Muscle layer of colon (tissue), 2 donors: ENCODE data around the gene FUT8.

Experiments used
- H3K27ac ChIP-seq: one replicate; pipeline ENCODE4 v1.7.0; 2013; ENCODE audit warnings: low read depth, mild to moderate bottlenecking, low read length, moderate library complexity
- H3K27me3 ChIP-seq, 2 donors: one replicate each; pipeline ENCODE4 v1.7.0; 2013; ENCODE audit warnings: low read length in 2 of 2, mild to moderate bottlenecking in 2 of 2; ENCODE audit not compliant: insufficient read depth in 2 of 2, control insufficient read depth in 1 of 2
- H3K36me3 ChIP-seq: one replicate; pipeline ENCODE4 v1.7.0; 2013; ENCODE audit warnings: mild to moderate bottlenecking, low read length; ENCODE audit not compliant: insufficient read depth
- H3K4me1 ChIP-seq: one replicate; pipeline ENCODE4 v1.7.0; 2013; ENCODE audit warnings: mild to moderate bottlenecking, low read length; ENCODE audit not compliant: insufficient read depth
- H3K4me3 ChIP-seq, 2 donors: one replicate each; pipeline ENCODE4 v1.7.0; 2013; ENCODE audit warnings: low read length in 2 of 2, low read depth in 1 of 2, mild to moderate bottlenecking in 1 of 2, moderate library complexity in 1 of 2
- H3K9ac ChIP-seq: one replicate; pipeline ENCODE4 v1.7.0; 2013; ENCODE audit warnings: low read length
- H3K9me3 ChIP-seq: one replicate; pipeline ENCODE4 v1.7.0; 2013; ENCODE audit warnings: mild to moderate bottlenecking, low read length
- donor health status: abdominal sarcoma.
- donor health status: Adenocarcinoma of cecum.

The FUT8 gene

DNA sequence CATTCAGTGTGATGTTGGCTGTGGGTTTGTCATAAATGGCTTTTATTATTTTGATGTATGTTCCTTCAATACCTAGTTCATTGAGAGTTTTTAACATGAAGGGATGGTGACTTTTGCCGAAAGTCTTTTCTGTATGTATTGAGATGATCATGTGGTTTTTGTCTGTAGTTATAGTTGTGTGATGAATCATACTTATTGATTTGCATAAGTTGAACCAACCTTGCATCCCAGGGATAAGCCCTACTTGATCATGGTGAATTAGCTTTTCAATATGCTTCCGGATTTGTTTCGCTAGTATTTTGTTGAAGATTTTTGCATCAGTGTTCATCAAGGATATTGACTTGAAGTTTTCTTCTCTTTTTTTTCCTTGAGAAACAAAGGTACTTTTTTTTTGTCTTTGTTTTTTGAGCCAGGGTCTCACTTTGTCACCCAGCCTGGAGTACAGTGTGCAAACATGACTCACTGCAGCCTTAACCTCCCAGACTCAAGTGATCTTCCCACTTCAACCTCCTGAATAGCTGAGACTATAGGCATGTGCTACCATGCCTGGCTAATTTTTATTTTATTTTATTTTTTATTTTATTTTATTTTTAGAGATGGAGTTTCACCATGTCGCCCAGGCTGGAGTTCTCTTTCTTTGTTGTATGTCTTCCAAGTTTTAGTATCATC lies 121.3 kb downstream of the FUT8 start:
- no peak overlapping the region for H3K9ac ChIP-seq
- H3K27me3 ChIP-seq: no peaks in the 10 kb centered on the region
- H3K4me1 ChIP-seq: no peaks in the 10 kb centered on the region
- H3K27ac ChIP-seq: no peak overlapping the region
- peaks cover 7% of the 10 kb centered on the region for H3K9me3 ChIP-seq
- H3K4me3 ChIP-seq: no peak overlapping the region
- no peaks in the 10 kb centered on the region for H3K36me3 ChIP-seq

DNA sequence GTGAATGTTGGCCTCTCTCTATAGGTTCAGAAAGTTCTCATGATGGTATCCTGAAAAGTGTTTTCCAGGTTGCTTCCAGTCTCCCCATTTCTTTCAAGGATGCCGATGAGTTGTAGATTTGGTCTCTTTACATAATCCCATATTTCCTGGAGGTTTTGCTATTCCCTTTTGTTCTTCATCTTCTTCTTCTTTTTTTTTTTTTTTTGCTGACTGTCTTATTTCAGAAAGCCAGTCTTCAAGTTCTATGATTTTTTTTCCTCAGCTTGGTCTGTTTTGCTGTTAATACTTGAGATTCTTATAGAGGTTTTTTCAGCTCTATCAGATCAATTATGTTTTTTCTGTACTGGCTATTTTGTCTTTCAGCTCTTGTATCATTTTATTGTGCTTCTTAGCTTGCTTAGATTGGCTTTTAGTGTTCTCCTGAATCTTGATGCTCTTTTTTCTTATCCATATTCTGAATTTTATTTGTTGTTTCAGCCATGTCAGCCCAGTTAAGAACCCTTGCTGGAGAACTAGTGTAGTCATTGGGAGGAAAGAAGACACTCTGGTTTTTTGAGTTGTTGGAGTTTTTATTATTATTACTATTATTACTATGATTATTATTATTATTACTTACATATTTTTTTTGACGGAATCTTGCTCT lies 124.4 kb downstream of the FUT8 start:
- no peaks in the 10 kb centered on the region for H3K27me3 ChIP-seq
- H3K27ac ChIP-seq: no peak overlapping the region
- peaks cover 7% of the 10 kb centered on the region for H3K9me3 ChIP-seq
- no peak overlapping the region for H3K9ac ChIP-seq
- no peaks in the 10 kb centered on the region for H3K36me3 ChIP-seq
- H3K4me1 ChIP-seq: no peaks in the 10 kb centered on the region
- no peak overlapping the region for H3K4me3 ChIP-seq

DNA sequence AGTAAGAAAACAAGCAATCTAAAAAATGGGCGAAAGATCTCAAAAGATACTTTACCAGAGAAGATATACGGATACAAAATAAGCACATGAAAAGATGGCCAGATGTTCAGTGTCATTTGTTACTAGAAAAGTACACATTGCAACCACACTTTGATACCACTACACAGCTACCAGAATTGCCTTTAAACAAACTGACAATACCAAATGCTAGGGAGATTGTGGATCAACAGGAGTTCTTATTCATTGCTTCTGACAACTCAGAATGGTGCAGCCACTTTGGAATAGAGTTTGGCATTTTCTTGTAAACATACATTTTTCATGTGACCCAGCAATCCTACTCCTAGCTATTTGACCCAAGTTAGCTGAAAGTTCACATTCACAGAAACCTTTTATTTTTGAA lies 136.3 kb downstream of the FUT8 start:
- H3K4me3 ChIP-seq: no peak overlapping the region
- H3K4me1 ChIP-seq: no peaks in the 10 kb centered on the region
- no peaks in the 10 kb centered on the region for H3K9me3 ChIP-seq
- H3K36me3 ChIP-seq: no peaks in the 10 kb centered on the region
- no peaks in the 10 kb centered on the region for H3K27me3 ChIP-seq
- H3K9ac ChIP-seq: no peak overlapping the region
- H3K27ac ChIP-seq: no peak overlapping the region

DNA sequence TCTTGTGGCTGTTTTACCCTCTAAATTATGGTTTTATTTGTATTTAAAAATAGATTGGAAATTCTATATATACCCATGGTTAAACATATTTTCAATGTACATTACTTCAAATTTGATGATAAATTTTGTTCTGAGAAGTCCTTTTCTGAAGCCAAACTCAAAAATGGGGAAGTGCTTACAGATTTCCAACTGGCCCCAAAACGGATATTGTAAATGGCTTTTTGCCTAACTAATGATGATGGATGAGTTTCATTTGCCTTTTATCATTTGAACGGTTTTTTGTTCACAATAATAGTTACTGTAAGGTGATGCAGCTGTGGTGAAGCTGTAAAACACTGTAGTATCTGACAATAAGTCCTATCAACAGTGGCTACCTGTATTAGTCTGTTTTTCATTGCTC lies 136.9 kb downstream of the FUT8 start:
- Histone ChIP-seq H3K27ac (no peak overlapping the region), H3K4me1 (no peaks in the 10 kb centered on the region), H3K4me3 (no peak overlapping the region), H3K36me3 (no peaks in the 10 kb centered on the region), H3K9me3 (no peaks in the 10 kb centered on the region), H3K27me3 (no peaks in the 10 kb centered on the region), H3K9ac (no peak overlapping the region)

DNA sequence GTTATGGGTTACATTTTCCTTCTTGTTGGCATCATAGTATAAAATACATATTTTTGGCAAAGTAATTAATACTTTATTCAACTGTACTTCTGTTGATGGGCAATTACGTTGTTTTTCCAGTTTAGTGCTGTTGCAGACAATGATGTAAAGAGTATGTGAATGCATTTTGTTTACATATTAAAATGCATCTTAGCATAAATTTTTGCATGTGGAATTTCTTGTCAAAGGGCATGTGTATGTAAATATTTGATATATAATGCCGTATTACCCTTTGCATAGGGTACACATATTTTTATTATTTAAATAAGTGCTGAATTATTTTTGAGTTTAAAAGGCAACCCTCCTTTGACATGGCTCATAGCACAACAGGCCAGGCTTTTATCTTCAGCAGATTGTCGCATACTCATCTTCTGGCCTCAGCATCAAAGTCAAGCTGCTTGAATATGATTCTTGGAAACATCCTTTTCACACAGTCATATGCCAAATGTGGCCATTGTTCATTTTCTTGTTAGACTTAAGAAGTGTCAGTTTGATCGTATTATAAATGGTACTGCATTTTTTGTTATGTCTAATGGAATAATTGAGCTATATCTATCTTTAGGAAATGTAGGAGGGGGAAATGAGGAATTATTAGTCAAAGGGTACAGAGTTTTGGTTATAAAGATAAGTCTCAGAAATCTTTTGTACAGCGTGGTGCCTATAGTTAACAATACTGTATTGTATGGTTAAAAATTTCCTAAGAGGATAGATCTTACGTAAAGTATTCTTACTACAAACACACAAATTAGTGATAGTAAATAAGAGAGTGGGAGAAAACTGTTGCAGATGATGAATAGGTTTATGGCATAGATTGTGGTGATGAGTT lies 138.5 kb downstream of the FUT8 start:
- Histone ChIP-seq H3K9ac (no peak overlapping the region), H3K4me1 (peaks cover 4% of the 10 kb centered on the region), H3K36me3 (no peaks in the 10 kb centered on the region), H3K4me3 (no peak overlapping the region), H3K27ac (no peak overlapping the region), H3K27me3 (no peaks in the 10 kb centered on the region), H3K9me3 (no peaks in the 10 kb centered on the region)

DNA sequence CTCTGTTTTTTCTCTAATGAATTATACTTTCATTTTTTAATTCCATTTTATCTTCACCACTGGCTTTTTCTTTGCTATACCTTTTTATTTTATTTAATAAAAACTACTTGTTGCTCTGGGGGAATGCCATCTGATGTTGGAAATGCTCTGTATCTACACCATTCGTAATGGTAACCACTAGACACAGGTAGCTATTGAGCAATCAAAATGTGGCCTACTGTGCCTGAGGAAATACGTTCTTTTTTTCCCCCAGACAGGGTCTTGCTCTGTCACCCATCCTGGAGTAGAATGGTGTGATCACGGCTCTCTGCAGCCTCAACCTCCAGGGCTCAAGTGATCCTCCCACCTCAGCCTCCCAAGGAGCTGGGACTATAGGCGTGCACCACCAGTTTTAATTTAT lies 140.2 kb downstream of the FUT8 start:
- H3K27ac ChIP-seq: no peak overlapping the region
- H3K4me3 ChIP-seq: no peak overlapping the region
- H3K9me3 ChIP-seq: no peaks in the 10 kb centered on the region
- no peaks in the 10 kb centered on the region for H3K36me3 ChIP-seq
- no peak overlapping the region for H3K9ac ChIP-seq
- no peaks in the 10 kb centered on the region for H3K27me3 ChIP-seq
- H3K4me1 ChIP-seq: peaks cover 11% of the 10 kb centered on the region

DNA sequence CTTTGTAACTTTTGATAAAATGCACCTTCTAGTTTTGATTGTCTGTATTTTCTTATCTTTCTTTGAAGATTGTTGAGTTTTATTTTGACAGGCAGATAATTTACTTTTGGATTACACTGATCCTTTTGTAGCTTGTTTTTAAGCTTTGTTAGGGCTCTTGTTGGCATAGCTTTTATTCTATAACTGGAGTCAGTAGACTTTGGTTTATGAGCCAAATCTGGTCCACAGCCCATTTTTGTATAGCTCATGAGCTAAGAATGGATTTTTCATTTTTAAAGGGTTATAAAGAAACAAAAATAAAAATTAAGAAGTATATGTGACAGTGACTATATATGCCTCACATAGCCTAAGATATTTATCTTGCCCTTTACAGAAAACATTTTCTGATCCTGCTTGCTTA lies 142.3 kb downstream of the FUT8 start:
- no peaks in the 10 kb centered on the region for H3K9me3 ChIP-seq
- no peaks in the 10 kb centered on the region for H3K36me3 ChIP-seq
- no peak overlapping the region for H3K9ac ChIP-seq
- no peaks in the 10 kb centered on the region for H3K27me3 ChIP-seq
- H3K4me1 ChIP-seq: peaks cover 16% of the 10 kb centered on the region
- H3K4me3 ChIP-seq: no peak overlapping the region
- H3K27ac ChIP-seq: no peak overlapping the region

DNA sequence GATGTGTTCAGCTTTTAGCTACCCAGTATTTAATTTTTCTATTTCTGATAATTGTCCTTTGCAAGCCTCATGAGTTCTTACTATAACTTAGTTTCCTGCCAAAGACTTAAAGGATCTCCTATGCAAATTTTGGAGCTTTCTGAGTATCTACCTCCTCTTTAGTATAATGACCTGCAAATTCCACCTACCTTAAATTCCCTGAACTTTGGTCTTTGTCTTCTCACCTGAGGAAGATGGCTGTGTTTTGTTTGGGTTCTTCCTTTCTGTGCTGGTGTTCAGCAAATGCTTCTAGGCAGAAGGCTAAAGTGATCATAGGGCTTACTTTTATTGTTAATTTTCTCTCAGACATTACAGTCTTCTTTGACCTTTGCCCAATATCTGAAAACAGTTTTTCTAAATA lies 142.8 kb downstream of the FUT8 start:
- H3K4me1 ChIP-seq: peaks cover 16% of the 10 kb centered on the region

DNA sequence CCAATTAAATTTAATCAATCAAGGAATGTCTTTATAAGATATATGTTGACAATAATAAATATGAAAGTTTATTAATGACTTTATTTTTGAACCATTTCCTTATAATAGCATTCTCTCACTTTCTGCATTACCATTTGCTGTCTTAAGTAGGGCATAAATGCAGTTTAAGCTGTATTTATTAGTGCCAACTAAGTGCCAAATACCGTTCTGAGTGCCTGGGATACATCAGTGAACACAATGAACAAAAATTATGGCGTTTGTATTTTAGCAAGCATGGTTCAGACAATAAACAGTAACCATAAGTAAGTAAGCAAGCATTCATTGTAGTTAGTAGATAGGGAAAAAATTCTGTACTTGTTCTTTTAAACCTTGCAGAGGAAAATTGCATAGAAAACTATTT lies 145.8 kb downstream of the FUT8 start:
- Histone ChIP-seq H3K27me3 (no peaks in the 10 kb centered on the region), H3K9ac (no peak overlapping the region), H3K4me1 (peaks cover 20% of the 10 kb centered on the region), H3K4me3 (no peak overlapping the region), H3K9me3 (no peaks in the 10 kb centered on the region), H3K36me3 (no peaks in the 10 kb centered on the region), H3K27ac (no peak overlapping the region)

More for the DNA sequence above, 142.8 kb downstream of the FUT8 start:
- H3K4me3 ChIP-seq: no peak overlapping the region
- no peaks in the 10 kb centered on the region for H3K27me3 ChIP-seq
- H3K9me3 ChIP-seq: no peaks in the 10 kb centered on the region
- H3K36me3 ChIP-seq: no peaks in the 10 kb centered on the region
- H3K9ac ChIP-seq: no peak overlapping the region
- H3K27ac ChIP-seq: no peak overlapping the region

DNA sequence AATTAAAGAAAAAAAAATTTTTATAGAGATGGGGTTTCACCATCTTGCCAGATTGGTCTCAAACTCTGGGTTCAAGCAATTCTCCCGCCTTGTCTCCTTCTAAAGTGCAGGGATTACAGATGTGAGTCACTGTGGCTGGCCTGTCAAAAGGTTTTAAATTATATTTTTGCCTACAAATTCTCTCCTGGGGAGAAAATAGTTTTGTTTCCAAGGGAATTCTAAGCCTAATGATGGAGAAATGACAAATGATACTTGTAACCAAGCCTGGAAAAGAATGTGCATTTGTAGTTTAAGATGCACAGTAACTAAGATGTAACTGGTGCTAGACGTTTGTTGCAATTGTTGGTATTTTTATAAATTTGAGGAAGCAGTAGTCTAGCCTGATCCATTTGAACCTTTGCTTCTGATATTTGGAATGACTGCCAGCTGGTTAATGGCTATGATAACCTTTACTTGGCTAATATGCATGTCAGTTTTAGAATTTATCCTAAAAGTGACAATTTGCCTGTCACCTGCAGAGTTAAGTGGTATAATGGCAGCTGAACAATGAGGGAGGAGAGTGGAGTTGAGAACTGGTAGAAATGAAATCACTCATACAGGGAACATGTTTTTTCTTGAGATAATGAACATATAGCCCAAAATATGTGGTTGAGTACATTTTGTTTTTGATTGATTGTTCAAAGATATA lies 148.0 kb downstream of the FUT8 start:
- H3K27ac ChIP-seq: no peak overlapping the region
- H3K9ac ChIP-seq: no peak overlapping the region
- no peak overlapping the region for H3K4me3 ChIP-seq
- H3K4me1 ChIP-seq: peaks cover 20% of the 10 kb centered on the region
- H3K36me3 ChIP-seq: no peaks in the 10 kb centered on the region
- H3K27me3 ChIP-seq: no peaks in the 10 kb centered on the region
- H3K9me3 ChIP-seq: no peaks in the 10 kb centered on the region

DNA sequence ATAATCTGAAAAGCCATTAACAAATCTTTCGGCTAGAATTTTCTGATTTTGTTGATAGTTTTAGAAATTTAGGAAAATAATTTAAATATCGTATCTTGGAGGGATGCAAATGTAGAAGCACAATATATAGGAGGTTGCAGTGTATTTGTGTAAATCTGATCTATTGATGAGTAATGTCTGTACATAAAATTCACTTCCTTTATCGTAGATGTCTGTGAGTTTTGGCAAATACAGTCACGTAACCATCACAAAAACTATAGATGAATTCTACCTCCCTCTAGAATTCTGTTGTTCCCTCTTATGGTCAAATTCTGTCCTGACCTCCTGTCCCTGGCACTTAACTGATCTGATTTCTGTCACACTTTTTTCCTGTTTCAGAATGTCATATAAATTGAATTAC lies 151.8 kb downstream of the FUT8 start:
- no peak overlapping the region for H3K4me3 ChIP-seq
- no peaks in the 10 kb centered on the region for H3K27me3 ChIP-seq
- no peaks in the 10 kb centered on the region for H3K9me3 ChIP-seq
- no peaks in the 10 kb centered on the region for H3K36me3 ChIP-seq
- H3K9ac ChIP-seq: no peak overlapping the region
- H3K4me1 ChIP-seq: peaks cover 5% of the 10 kb centered on the region
- no peak overlapping the region for H3K27ac ChIP-seq
